K562 (cell line): ENCODE results near the gene SLC35E3. TPM values are rescaled to one million over a fixed set of nuclear protein-coding genes. Genes with fewer than 3 reads are reported as not detected.

Source experiments
- ATAC-seq: fragments of 200-7000 bp; cut with Tn5 transposase; 3 replicates; pipeline ENCODE4 v1.9.1; 2020; ENCODE audit warnings: moderate library complexity
- BruUV-seq: library from RNA; stranded (reverse); fragments of 400-500 nt; replicated peaks from 2 replicates; lab custom pipeline; 2021; lab: Mats Ljungman, UMichigan
- CTCF ChIA-PET: fragments of 300-600 bp; formaldehyde crosslinking; extraction: SDS; loops from one replicate; lab custom pipeline; 2021; ENCODE audit warnings: low intra/inter-chr PET ratio; lab: Yijun Ruan, JAX
- POLR2A ChIA-PET: fragments of 300-600, 350-650 bp; sonication (Branson Sonifier 250); formaldehyde crosslinking; extraction: SDS; loops from one replicate; lab custom pipeline; 2021; ENCODE audit warnings: antibody characterized with exemption, inconsistent platforms; lab: Yijun Ruan, JAX
- DNase-seq, 4 experiments: peaks; one replicate each; pipeline versions ENCODE4 v3.0.0 to v3.0.0-alpha.2; 2011 to 2018; ENCODE audit warnings: low spot score in 3 of 4, mixed read lengths in 3 of 4; ENCODE audit errors: extremely low read depth in 1 of 4
- FAIRE-seq: peaks from 2 replicates; lab custom pipeline; 2011; peaks lifted over from hg19 to GRCh38; lab: Jason Lieb, UNC
- H2AFZ ChIP-seq: 2 replicates; pipeline ENCODE4 v1.6.0; 2011; ENCODE audit warnings: low read depth, low read length, control low read depth, inconsistent platforms
- H3K27ac ChIP-seq: fragments of 200-600 bp; 3 replicates; pipeline ENCODE4 v1.8.0; 2011; ENCODE audit warnings: low read depth, mild to moderate bottlenecking, control low read depth, inconsistent platforms, low read length, moderate library complexity, mixed read lengths; ENCODE audit errors: extremely low read depth
- H3K27me3 ChIP-seq, 2 experiments: fragments of 300-600 bp in 1 of 2; 2 replicates in 1 of 2; 3 replicates in 1 of 2; pipeline versions ENCODE4 v1.6.0 to v1.8.0; 2011; ENCODE audit warnings: inconsistent platforms in 2 of 2, low read length in 2 of 2, mild to moderate bottlenecking in 1 of 2, mixed read lengths in 1 of 2, moderate library complexity in 1 of 2; ENCODE audit not compliant: control insufficient read depth in 2 of 2, insufficient read depth in 2 of 2
- H3K36me3 ChIP-seq: fragments of 300-600 bp; 3 replicates; pipeline ENCODE4 v1.8.0; 2011; ENCODE audit warnings: mild to moderate bottlenecking, low read length, inconsistent platforms; ENCODE audit not compliant: control insufficient read depth, insufficient read depth
- H3K4me1 ChIP-seq, 2 experiments: fragments of 200-600 bp in 1 of 2; replicated peaks in 1 of 2; 2 replicates in 1 of 2; 3 replicates in 1 of 2; pipeline versions ENCODE4 v1.5.1 to v1.8.0; 2011; ENCODE audit warnings: inconsistent platforms in 2 of 2, low read length in 2 of 2, mild to moderate bottlenecking in 1 of 2, mixed read lengths in 1 of 2, moderate library complexity in 1 of 2; ENCODE audit not compliant: control insufficient read depth in 2 of 2, insufficient read depth in 2 of 2
- H3K4me2 ChIP-seq: 2 replicates; pipeline ENCODE4 v1.6.1; 2011; ENCODE audit warnings: low read length, control low read depth, inconsistent platforms, mixed read lengths; ENCODE audit not compliant: insufficient read depth
- H3K4me3 ChIP-seq: fragments of 200-600 bp; sonication (generic), shearing (Covaris generic); 2 replicates; pipeline ENCODE4 v1.5.1; 2016; ENCODE audit warnings: control low read depth, inconsistent platforms
- H3K79me2 ChIP-seq: fragments of 200-600 bp; 3 replicates; pipeline ENCODE4 v1.8.0; 2011; ENCODE audit warnings: low read length, inconsistent platforms; ENCODE audit not compliant: control insufficient read depth, insufficient read depth
- H3K9ac ChIP-seq, 2 experiments: 2 replicates each; pipeline versions ENCODE4 v1.6.0 to v1.6.1; 2011; ENCODE audit warnings: low read depth in 2 of 2, low read length in 2 of 2, control low read depth in 1 of 2, inconsistent platforms in 1 of 2, mild to moderate bottlenecking in 1 of 2, mixed read lengths in 1 of 2; ENCODE audit not compliant: insufficient read depth in 1 of 2
- H3K9me1 ChIP-seq: one replicate; pipeline ENCODE4 v1.6.0; 2011; ENCODE audit warnings: inconsistent platforms, mild to moderate bottlenecking, low read length, moderate library complexity; ENCODE audit not compliant: control insufficient read depth, insufficient read depth
- H3K9me3 ChIP-seq: replicated peaks from 2 replicates; pipeline ENCODE4 v1.5.1; 2011; ENCODE audit warnings: low read depth, low read length, inconsistent platforms; ENCODE audit not compliant: control insufficient read depth, insufficient read depth
- H4K20me1 ChIP-seq: replicated peaks from 2 replicates; pipeline ENCODE4 v1.6.1; 2011; ENCODE audit warnings: low read length, inconsistent platforms, mixed read lengths; ENCODE audit not compliant: control insufficient read depth, insufficient read depth
- ARID3A ChIP-seq: IDR thresholded peaks from 2 replicates; pipeline ENCODE4 v1.6.1; 2012; ENCODE audit warnings: low read depth, low read length, improper control_type of control experiment, borderline replicate concordance
- CHD1 ChIP-seq: fragments of 200-600 bp; sonication (generic); IDR thresholded peaks from one replicate; pipeline ENCODE4 v1.6.1; 2012; ENCODE audit warnings: mild to moderate bottlenecking, moderate library complexity, low read length, inconsistent platforms
- CTCF ChIP-seq, 3 experiments: IDR thresholded peaks in 2 of 3; conservative IDR thresholded peaks in 1 of 3; 2 replicates each; pipeline ENCODE4 v1.5.1; 2011 to 2012; ENCODE audit warnings: low read length in 3 of 3, mild to moderate bottlenecking in 3 of 3, control low read depth in 2 of 3, improper control_type of control experiment in 1 of 3, inconsistent platforms in 1 of 3, low read depth in 1 of 3, mixed read lengths in 1 of 3, moderate library complexity in 1 of 3; ENCODE audit not compliant: insufficient read depth in 2 of 3
- GTF2E2 ChIP-seq: fragments of 200-800 bp; sonication (Bioruptor generic); IDR thresholded peaks from 2 replicates; pipeline ENCODE4 v1.6.1; 2016; ENCODE audit warnings: missing genetic modification characterization, missing compliant biosample characterization
- IRF9 ChIP-seq: fragments of 450-650 bp; IDR thresholded peaks from 2 replicates; pipeline ENCODE4 v1.6.1; 2016; ENCODE audit warnings: missing biosample characterization, missing genetic modification characterization
- KHSRP ChIP-seq: fragments of 450-650 bp; IDR thresholded peaks from 2 replicates; pipeline ENCODE4 v1.6.1; 2017
- MEF2A ChIP-seq: IDR thresholded peaks from 2 replicates; pipeline ENCODE4 v1.6.1; 2011; ENCODE audit warnings: low read depth, mild to moderate bottlenecking, low read length, moderate library complexity; ENCODE audit not compliant: control insufficient read depth
- NR4A1 ChIP-seq, 2 experiments: fragments of 250-450 bp in 1 of 2; fragments of 450-650 bp in 1 of 2; sonication (Bioruptor Pico) in 1 of 2; IDR thresholded peaks; 2 replicates each; pipeline versions ENCODE4 v1.4.0 to v1.6.1; 2016 to 2020; ENCODE audit warnings: mild to moderate bottlenecking in 2 of 2, missing compliant biosample characterization in 1 of 2, missing genetic modification characterization in 1 of 2, moderate library complexity in 1 of 2
- RAD21 ChIP-seq, 2 experiments: fragments of 250-450 bp in 1 of 2; fragments of 450-650 bp in 1 of 2; sonication (Bioruptor Pico) in 1 of 2; formaldehyde crosslinking in 1 of 2; IDR thresholded peaks in 1 of 2; conservative IDR thresholded peaks in 1 of 2; 2 replicates each; pipeline versions ENCODE4 v1.4.0 to v1.8.0; 2020 to 2022; ENCODE audit warnings: mild to moderate bottlenecking in 2 of 2, moderate library complexity in 1 of 2
- TEAD2 ChIP-seq: fragments of 450-650 bp; IDR thresholded peaks from 2 replicates; pipeline ENCODE4 v1.6.1; 2016; ENCODE audit warnings: missing genetic modification characterization, control low read depth, missing compliant biosample characterization
- XRCC5 ChIP-seq: fragments of 200-400 bp; formaldehyde crosslinking; IDR thresholded peaks from 2 replicates; pipeline ENCODE4 v1.6.1; 2017; ENCODE audit warnings: low read depth, mild to moderate bottlenecking, low read length
- ZNF511 ChIP-seq: sonication (generic); formaldehyde crosslinking; IDR thresholded peaks from 2 replicates; pipeline ENCODE4 v1.8.0; 2022; ENCODE audit warnings: mild to moderate bottlenecking, missing genetic modification reagents
- WGBS: fragments of 100-300 bp; shearing (Covaris generic); methylation state at CpG from one replicate; pipeline ENCODE4 v1.1.6; 2016; ENCODE audit warnings: low coverage, mixed read lengths; ENCODE audit not compliant: insufficient coverage; ENCODE audit errors: missing lambda C conversion rate; 5-methylcytosine and 5-hydroxymethylcytosine counted together
- in situ Hi-C: fragments of 300-500 bp; cut with MboI; formaldehyde crosslinking; loops from 4 replicates; pipeline ENCODE4 v1.15.0; 2018; ENCODE audit warnings: inconsistent platforms, mixed read lengths
- intact Hi-C: fragments of 100-400 bp; cut with micrococcal nuclease; formaldehyde crosslinking; loops from 2 replicates; pipeline ENCODE4 v1.14.2; 2022
- polyA plus RNA-seq, 8 experiments: library from polyadenylated mRNA; depleted of rRNA in 4 of 8; stranded (reverse) in 5 of 8; unstranded in 3 of 8; fragments of >200 nt; fragmentation: Nextera tagmentation in 2 of 8; fragmentation: Illumina TruSeq in 1 of 8; extraction: Ambion mirVana in 2 of 8; extraction: Trizol in 1 of 8; gene quantifications; 2 replicates each; pipeline versions ENCODE4 v1.2.1 to v1.2.3, GENCODE V29; 2011 to 2014; ENCODE audit warnings: inconsistent platforms in 1 of 8, missing spikeins in 1 of 8
- total RNA-seq, 7 experiments: library from RNA; depleted of rRNA in 6 of 7; stranded (reverse); fragments of >200 nt in 6 of 7; fragmentation: Illumina TruSeq in 2 of 7; extraction: Trizol in 2 of 7; gene quantifications; 2 replicates each; pipeline versions ENCODE4 v1.2.1 to v1.2.3, GENCODE V29; 2011 to 2021; ENCODE audit warnings: low replicate concordance in 1 of 7

SLC35E3 gene
- total and polyA plus RNA-seq, 9 of the 15 experiments (the other 6 are each of a cell fraction or from before 2014, with no cell fraction given), result 1.2 to 5.9 (median 3.8) TPM

GRCh38 chr12:68786929-68787328 is 41.0 kb downstream of the SLC35E3 start:
- no peak for FAIRE-seq
- peak in 2 of 4 experiments; percentile 32 to 40 for DNase-seq
- 18% methylated on average over 2 of the region's 2 CpGs for WGBS
- Histone ChIP-seq H3K9me3 (no peaks in the 10 kb centered on the region), H3K9ac (no peak overlapping the region), H3K4me1 (peaks cover 4% of the 10 kb centered on the region in 2 experiments; a peak in 4 of 5 replicates), H3K4me2 (no peak overlapping the region), H3K36me3 (no peaks in the 10 kb centered on the region), H3K9me1 (no peaks in the 10 kb centered on the region), H3K79me2 (no peaks in the 10 kb centered on the region), H4K20me1 (no peaks in the 10 kb centered on the region)
- BruUV-seq, result no TSS peak
- intact Hi-C loops (no loop called here), in situ Hi-C loops (no loop called here)
- CTCF ChIA-PET, result interaction anchor here (0.7 kb wide), 1 partner anchor 368 kb away, joined by 4 read pairs; no protein-coding TSS in a partner anchor
- ATAC-seq, result peak; percentile 80
- TF ChIP-seq KHSRP (no peak), CHD1 (no peak), GTF2E2 (tag) (0 out of 2 replicates have a peak, but pooled peaks have one; percentile 13), IRF9 (no peak), MEF2A (peak; percentile 79), ARID3A (no peak), XRCC5 (no peak), ZNF511 (CRISPR knock-in tag) (no peak), TEAD2 (tag) (no peak), NR4A1 (CRISPR knock-in tag; IDR thresholded peaks at IDR 0.05) (no peak), NR4A1 (tag; IDR thresholded peaks at IDR 0.05) (no peak), RAD21 (CRISPR knock-in tag; conservative IDR thresholded peaks at IDR 0.05 in 1 of 2, IDR thresholded peaks at IDR 0.05 in 1 of 2) (peak in 1 of 2 experiments; percentile 46; a peak in 3 of 4 replicates), CTCF (IDR thresholded peaks at IDR 0.05 in 2 of 3, conservative IDR thresholded peaks at IDR 0.05 in 1 of 3; ENCODE audit: insufficient read depth in 2 of 3, low read depth in 1 of 3, low read length in 3 of 3) (peak in 2 of 3 experiments; percentile 20 to 46; a peak in 3 of 6 replicates)
- TF ChIP-seq, all 486 proteins: peak for 4
- Histone ChIP-seq H3K4me3 (no peak overlapping the region), H2AFZ (peak overlapping the region; percentile 80), H3K27ac (peak overlapping the region; percentile 20; the same call in 1 of the 3 replicates), H3K27me3 (no peaks in the 10 kb centered on the region)
- POLR2A ChIA-PET, result interaction anchor here (0.9 to 2.1 kb wide), 3 partner anchors 13 to 41 kb away, joined by 3 to 6 read pairs (median 4); partner anchors contain the start of genes MDM2 and SLC35E3
